Uterus (tissue), 4 donors: ENCODE measurements around the gene COLEC11. TPM values are rescaled to one million over a fixed set of nuclear protein-coding genes. Genes with fewer than 3 reads are reported as not detected.

Experiments
- DNase-seq, 2 donors: peaks; one replicate each; pipeline ENCODE4 v3.0.0-alpha.2; 2019 to 2020
- H3K27ac ChIP-seq, 2 donors: fragments of 200-600 bp; sonication (generic); 1 replicate in 1 of 2; 2 replicates in 1 of 2; pipeline ENCODE4 v1.5.1; 2016 to 2018
- H3K27me3 ChIP-seq, 2 donors: fragments of 200-600 bp; sonication (generic); one replicate each; pipeline ENCODE4 v1.5.1; 2018 to 2019; ENCODE audit warnings: control low read depth in 1 of 2
- H3K36me3 ChIP-seq, 2 donors: fragments of 200-600 bp; sonication (generic); one replicate each; pipeline ENCODE4 v1.5.1; 2019; ENCODE audit warnings: control low read depth in 1 of 2
- H3K4me1 ChIP-seq, 2 donors: fragments of 200-600 bp; sonication (generic); one replicate each; pipeline ENCODE4 v1.5.1; 2018 to 2019; ENCODE audit warnings: control low read depth in 1 of 2
- H3K4me3 ChIP-seq, 2 donors: fragments of 200-600 bp; sonication (generic); 1 replicate in 1 of 2; 2 replicates in 1 of 2; pipeline ENCODE4 v1.5.1; 2018 to 2019; ENCODE audit warnings: mild to moderate bottlenecking in 1 of 2
- H3K9me3 ChIP-seq, 2 donors: fragments of 200-600 bp; sonication (generic); one replicate each; pipeline ENCODE4 v1.5.1; 2019; ENCODE audit warnings: control low read depth in 1 of 2
- POLR2A ChIP-seq, 2 donors: fragments of 450-650 bp; IDR thresholded peaks; one replicate each; pipeline ENCODE4 v1.6.1; 2016; ENCODE audit warnings: antibody characterized with exemption in 2 of 2, mild to moderate bottlenecking in 1 of 2, moderate library complexity in 1 of 2
- intact Hi-C: fragments of 100-400 bp; cut with DNase I; formaldehyde crosslinking; loops from one replicate; pipeline ENCODE4 v1.15.1; 2023; ENCODE audit warnings: low total_unique reads
- total RNA-seq, 4 donors: library from RNA; depleted of rRNA in 3 of 4; stranded (reverse); fragments of >200 nt in 3 of 4; gene quantifications; one replicate each; pipeline versions ENCODE4 v1.1.0 to v1.2.4, GENCODE V29; 2014 to 2023
- TF ChIP-seq, protein P1 (sequence below), 4 experiments: fragments of 200-600 bp in 2 of 4; fragments of 450-650 bp in 2 of 4; sonication (generic) in 2 of 4; IDR thresholded peaks; one replicate each; pipeline ENCODE4 v1.5.1; 2016 to 2019; ENCODE audit warnings: antibody characterized with exemption in 4 of 4, mild to moderate bottlenecking in 2 of 4, moderate library complexity in 1 of 4
- donor health status: DM: yes; HTN: yes; CAD: no.

Gene COLEC11
- total RNA-seq, 4 donors from 2014 or later = 0.37 to 0.55 TPM; not detected in 2

DNA sequence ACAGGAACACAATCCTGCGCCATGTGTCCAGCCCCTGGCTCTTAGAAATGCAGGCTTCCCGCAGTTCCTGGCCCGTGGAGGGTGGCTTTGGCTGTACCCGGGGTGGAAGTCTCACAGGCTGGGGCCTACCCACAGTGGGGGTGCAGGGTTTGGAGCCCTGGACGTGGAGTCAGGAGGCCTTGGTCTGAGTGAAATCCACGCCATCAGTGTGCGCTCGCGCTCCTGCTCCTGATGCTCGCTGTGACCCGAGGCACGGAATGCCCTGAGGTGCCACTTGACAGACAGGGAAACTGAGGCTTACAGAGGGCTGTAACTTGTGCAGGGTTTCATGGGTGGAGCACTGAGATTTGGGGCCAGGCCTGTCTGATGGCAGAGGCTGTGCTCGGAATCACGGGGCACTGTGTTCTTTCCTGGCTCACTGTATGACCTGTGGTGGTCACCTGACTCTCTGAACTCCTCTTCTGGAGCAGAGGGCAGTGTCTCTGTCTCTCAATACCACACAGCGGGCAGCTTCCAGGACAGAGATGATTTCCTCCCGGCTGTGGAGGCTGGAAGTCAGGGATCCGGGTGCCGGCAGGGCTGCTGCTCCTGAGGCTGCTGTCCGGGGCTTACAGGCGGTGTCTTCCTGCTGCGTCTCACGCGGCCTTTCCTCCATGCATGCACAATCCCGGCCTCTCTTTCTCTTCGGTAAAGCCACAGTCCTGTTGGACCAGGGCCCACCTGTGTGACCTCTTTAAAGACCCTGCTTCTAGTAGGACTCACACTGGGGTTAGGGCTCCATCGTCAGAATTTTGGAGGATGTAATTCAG lies 37.1 kb downstream of the COLEC11 start:
- H3K9me3 ChIP-seq = no peaks in the 10 kb centered on the region
- H3K36me3 ChIP-seq = no peaks in the 10 kb centered on the region
- DNase-seq = peak in 1 of 2 donors; percentile 10
- no peak overlapping the region for H3K4me3 ChIP-seq
- intact Hi-C loops = no loop called here
- no peaks in the 10 kb centered on the region for H3K4me1 ChIP-seq
- no peak overlapping the region for H3K27ac ChIP-seq
- no peaks in the 10 kb centered on the region for H3K27me3 ChIP-seq
- TF ChIP-seq POLR2A (IDR thresholded peaks at IDR 0.05) = no peak
- TF ChIP-seq, protein P1, sequence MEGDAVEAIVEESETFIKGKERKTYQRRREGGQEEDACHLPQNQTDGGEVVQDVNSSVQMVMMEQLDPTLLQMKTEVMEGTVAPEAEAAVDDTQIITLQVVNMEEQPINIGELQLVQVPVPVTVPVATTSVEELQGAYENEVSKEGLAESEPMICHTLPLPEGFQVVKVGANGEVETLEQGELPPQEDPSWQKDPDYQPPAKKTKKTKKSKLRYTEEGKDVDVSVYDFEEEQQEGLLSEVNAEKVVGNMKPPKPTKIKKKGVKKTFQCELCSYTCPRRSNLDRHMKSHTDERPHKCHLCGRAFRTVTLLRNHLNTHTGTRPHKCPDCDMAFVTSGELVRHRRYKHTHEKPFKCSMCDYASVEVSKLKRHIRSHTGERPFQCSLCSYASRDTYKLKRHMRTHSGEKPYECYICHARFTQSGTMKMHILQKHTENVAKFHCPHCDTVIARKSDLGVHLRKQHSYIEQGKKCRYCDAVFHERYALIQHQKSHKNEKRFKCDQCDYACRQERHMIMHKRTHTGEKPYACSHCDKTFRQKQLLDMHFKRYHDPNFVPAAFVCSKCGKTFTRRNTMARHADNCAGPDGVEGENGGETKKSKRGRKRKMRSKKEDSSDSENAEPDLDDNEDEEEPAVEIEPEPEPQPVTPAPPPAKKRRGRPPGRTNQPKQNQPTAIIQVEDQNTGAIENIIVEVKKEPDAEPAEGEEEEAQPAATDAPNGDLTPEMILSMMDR (IDR thresholded peaks at IDR 0.05) = no peak

DNA sequence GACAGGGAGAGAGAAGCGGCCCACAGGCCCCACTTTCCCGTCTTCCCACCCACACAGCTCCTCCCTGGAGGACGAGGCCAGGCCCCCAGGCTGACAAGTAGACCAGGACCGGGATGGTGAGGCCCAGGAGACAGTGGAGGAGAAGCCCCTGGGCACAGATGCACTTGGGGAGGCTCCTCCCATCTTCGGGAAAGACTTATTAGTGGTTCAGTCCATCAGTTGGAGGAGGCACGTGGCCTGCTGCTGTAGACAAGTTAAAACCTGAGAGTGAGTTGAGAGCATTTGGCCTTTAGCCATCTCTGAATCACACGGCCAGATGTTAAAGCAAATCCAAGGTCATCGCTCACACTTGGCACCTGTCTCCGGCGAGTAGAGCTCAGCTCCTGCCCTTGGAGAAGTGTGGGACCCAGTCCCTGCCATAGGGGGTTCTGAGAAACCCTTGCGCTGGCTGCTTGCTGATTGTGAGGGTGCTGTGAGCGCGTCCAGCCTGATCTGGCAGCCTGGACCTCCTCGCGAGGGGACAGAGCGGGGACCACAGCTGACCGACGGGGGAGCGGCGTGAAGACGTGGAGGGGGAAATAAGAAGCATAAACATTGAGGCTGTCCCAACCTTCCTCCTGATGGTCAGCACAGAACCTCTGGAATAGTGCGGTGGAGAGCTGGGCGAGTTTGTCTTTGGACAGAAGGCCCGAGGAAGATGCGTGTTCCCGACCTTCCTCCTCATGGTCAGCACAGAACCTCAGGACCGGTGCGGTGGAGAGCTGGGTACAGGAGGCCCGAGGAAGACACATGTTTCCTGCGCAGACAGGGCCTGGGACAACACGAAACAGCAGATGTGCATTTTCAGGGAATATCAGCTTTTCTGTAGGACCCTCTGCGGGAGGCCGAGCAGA lies 38.4 kb downstream of the COLEC11 start:
- no peak overlapping the region for H3K4me3 ChIP-seq
- intact Hi-C loops = no loop called here
- H3K36me3 ChIP-seq = no peaks in the 10 kb centered on the region
- no peaks in the 10 kb centered on the region for H3K27me3 ChIP-seq
- no peak overlapping the region for H3K27ac ChIP-seq
- TF ChIP-seq, protein P1 (IDR thresholded peaks at IDR 0.05) = no peak
- TF ChIP-seq POLR2A (IDR thresholded peaks at IDR 0.05) = no peak
- H3K9me3 ChIP-seq = no peaks in the 10 kb centered on the region
- no peaks in the 10 kb centered on the region for H3K4me1 ChIP-seq
- peak in 1 of 2 donors; percentile 11 for DNase-seq

DNA sequence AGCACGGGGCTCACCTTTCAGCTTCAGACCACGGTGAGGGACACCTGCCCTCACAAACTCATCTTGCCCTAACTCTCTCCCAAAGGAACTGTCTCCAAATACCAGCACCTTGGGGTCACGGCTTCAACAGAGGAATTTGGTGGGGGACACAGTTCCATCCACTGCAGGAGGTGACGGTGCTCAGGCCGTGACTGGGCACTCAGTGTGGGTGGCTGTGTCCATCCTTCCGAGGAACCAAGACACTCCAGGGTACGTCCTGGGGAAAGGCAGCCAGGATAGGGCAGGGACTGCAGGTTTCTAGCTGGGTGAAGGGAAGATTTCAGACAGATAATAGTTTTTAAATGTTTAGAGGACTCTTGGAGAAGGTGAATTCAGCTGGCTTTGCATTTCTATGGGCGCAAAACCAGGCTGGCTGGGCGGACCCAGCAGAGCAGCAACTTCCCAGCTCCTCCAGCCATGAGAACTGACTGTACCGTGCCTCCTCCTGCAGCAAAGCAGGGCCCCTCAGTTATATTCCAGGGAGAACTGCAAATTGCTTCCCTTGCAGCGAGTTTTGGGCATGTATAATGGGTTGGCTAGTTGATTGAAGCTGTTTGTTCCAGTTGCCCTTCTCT lies 39.2 kb downstream of the COLEC11 start:
- H3K4me3 ChIP-seq = no peak overlapping the region
- no peaks in the 10 kb centered on the region for H3K27me3 ChIP-seq
- no peaks in the 10 kb centered on the region for H3K4me1 ChIP-seq
- peak in 1 of 2 donors; percentile 4 for DNase-seq
- H3K27ac ChIP-seq = no peak overlapping the region
- TF ChIP-seq, protein P1 (IDR thresholded peaks at IDR 0.05) = no peak
- TF ChIP-seq POLR2A (IDR thresholded peaks at IDR 0.05) = no peak
- no peaks in the 10 kb centered on the region for H3K9me3 ChIP-seq
- intact Hi-C loops = no loop called here
- no peaks in the 10 kb centered on the region for H3K36me3 ChIP-seq

DNA sequence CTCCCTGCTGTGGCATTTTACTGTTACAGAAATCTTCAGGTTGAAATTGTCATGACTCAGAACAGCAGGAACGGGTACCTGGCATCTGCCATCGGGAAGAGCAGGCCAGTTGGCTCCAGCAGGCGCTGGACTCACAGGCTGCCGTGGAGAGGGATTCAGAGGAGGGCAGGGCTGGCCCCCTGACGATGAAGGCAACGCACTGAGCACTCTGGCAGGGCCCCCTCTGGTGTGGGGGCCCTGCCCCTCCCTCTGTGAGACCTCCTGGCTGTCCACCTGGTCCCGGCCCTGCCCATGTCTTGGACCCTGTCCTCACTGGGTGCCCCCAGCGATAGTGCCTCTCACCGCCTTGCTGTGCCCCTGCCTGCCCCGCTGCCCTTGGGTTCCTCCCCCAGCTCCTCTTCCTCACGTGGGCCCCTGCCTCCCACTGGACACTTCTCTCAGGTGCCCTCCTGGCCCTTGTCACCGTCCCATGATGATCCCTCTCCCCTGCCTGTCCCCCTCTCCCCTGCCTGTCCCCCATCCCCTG lies 39.7 kb downstream of the COLEC11 start:
- Histone ChIP-seq H3K4me3 (no peak overlapping the region), H3K36me3 (no peaks in the 10 kb centered on the region), H3K4me1 (no peaks in the 10 kb centered on the region), H3K27ac (no peak overlapping the region), H3K27me3 (no peaks in the 10 kb centered on the region), H3K9me3 (no peaks in the 10 kb centered on the region)
- TF ChIP-seq, protein P1 (IDR thresholded peaks at IDR 0.05) = no peak
- TF ChIP-seq POLR2A (IDR thresholded peaks at IDR 0.05) = no peak
- peak in 1 of 2 donors; percentile 9 for DNase-seq
- intact Hi-C loops = no loop called here
